H9 (cell line): ENCODE data around the gene PLCL1. TPM values are rescaled to one million over a fixed set of nuclear protein-coding genes. Genes with fewer than 3 reads are reported as not detected.

Experiments
- DNase-seq: peaks from one replicate; pipeline ENCODE4 v3.0.0-alpha.2; 2017
- H2AFZ ChIP-seq: one replicate; pipeline ENCODE4 v1.6.1; 2013; ENCODE audit warnings: mild to moderate bottlenecking, low read length, control low read depth, moderate library complexity
- H2AK5ac ChIP-seq: 2 replicates; pipeline ENCODE4 v1.6.1; 2013; ENCODE audit warnings: low read length, control low read depth, mixed read lengths; ENCODE audit not compliant: insufficient read length
- H2BK120ac ChIP-seq: one replicate; pipeline ENCODE4 v1.6.1; 2013; ENCODE audit warnings: low read depth, mild to moderate bottlenecking, low read length, control low read depth, inconsistent platforms; ENCODE audit not compliant: poor library complexity, severe bottlenecking
- H2BK12ac ChIP-seq: 2 replicates; pipeline ENCODE4 v1.6.1; 2013; ENCODE audit warnings: low read length, control low read depth, mixed read lengths, low read depth; ENCODE audit not compliant: insufficient read length
- H2BK15ac ChIP-seq: 2 replicates; pipeline ENCODE4 v1.6.1; 2013; ENCODE audit warnings: low read depth, low read length, control low read depth
- H2BK20ac ChIP-seq: one replicate; pipeline ENCODE4 v1.6.1; 2013; ENCODE audit warnings: low read depth, mild to moderate bottlenecking, low read length, control low read depth, inconsistent platforms; ENCODE audit not compliant: poor library complexity, severe bottlenecking
- H2BK5ac ChIP-seq: 2 replicates; pipeline ENCODE4 v1.6.1; 2013; ENCODE audit warnings: low read length, control low read depth, mixed read lengths; ENCODE audit not compliant: insufficient read length
- H3K14ac ChIP-seq: 2 replicates; pipeline ENCODE4 v1.6.1; 2013; ENCODE audit warnings: low read length, control low read depth; ENCODE audit not compliant: insufficient read depth
- H3K18ac ChIP-seq: 2 replicates; pipeline ENCODE4 v1.6.1; 2013; ENCODE audit warnings: low read depth, mild to moderate bottlenecking, mixed read lengths, low read length, control low read depth; ENCODE audit not compliant: insufficient read length
- H3K23ac ChIP-seq: 2 replicates; pipeline ENCODE4 v1.6.1; 2013; ENCODE audit warnings: low read length, control low read depth, mixed read lengths, low read depth; ENCODE audit not compliant: insufficient read length
- H3K23me2 ChIP-seq: 2 replicates; pipeline ENCODE4 v1.6.1; 2013; ENCODE audit warnings: low read depth, mild to moderate bottlenecking, mixed read lengths, low read length, control low read depth; ENCODE audit not compliant: insufficient read length, poor library complexity, severe bottlenecking
- H3K27ac ChIP-seq: 2 replicates; pipeline ENCODE4 v1.5.1; 2013; ENCODE audit warnings: low read length, control low read depth, mixed read lengths, low read depth; ENCODE audit not compliant: insufficient read length
- H3K27me3 ChIP-seq: 2 replicates; pipeline ENCODE4 v1.6.1; 2013; ENCODE audit warnings: low read length, control low read depth, inconsistent platforms; ENCODE audit not compliant: insufficient read depth
- H3K4ac ChIP-seq: 2 replicates; pipeline ENCODE4 v1.6.1; 2013; ENCODE audit warnings: low read depth, mild to moderate bottlenecking, control low read depth, inconsistent platforms, low read length, moderate library complexity
- H3K4me1 ChIP-seq: 2 replicates; pipeline ENCODE4 v1.6.1; 2013; ENCODE audit warnings: low read length, control low read depth, inconsistent platforms; ENCODE audit not compliant: insufficient read depth
- H3K4me2 ChIP-seq: 2 replicates; pipeline ENCODE4 v1.6.1; 2013; ENCODE audit warnings: low read length, control low read depth, mixed read lengths; ENCODE audit not compliant: insufficient read length, insufficient read depth
- H3K56ac ChIP-seq: 2 replicates; pipeline ENCODE4 v1.6.1; 2013; ENCODE audit warnings: low read depth, mild to moderate bottlenecking, mixed read lengths, low read length, control low read depth; ENCODE audit not compliant: insufficient read length
- H3K79me1 ChIP-seq: 2 replicates; pipeline ENCODE4 v1.6.1; 2013; ENCODE audit warnings: low read depth, mild to moderate bottlenecking, moderate library complexity, low read length, control low read depth, inconsistent platforms; ENCODE audit not compliant: insufficient read depth, poor library complexity, severe bottlenecking
- H3K79me2 ChIP-seq: 2 replicates; pipeline ENCODE4 v1.6.1; 2013; ENCODE audit warnings: low read length, control low read depth, inconsistent platforms; ENCODE audit not compliant: insufficient read depth
- H3K9ac ChIP-seq: 2 replicates; pipeline ENCODE4 v1.6.1; 2013; ENCODE audit warnings: low read length, control low read depth, mixed read lengths; ENCODE audit not compliant: insufficient read length; ENCODE audit errors: extremely low read depth
- H3K9me3 ChIP-seq: one replicate; pipeline ENCODE4 v1.6.1; 2013; ENCODE audit warnings: low read depth, low read length, inconsistent platforms; ENCODE audit not compliant: control insufficient read depth
- H3T11ph ChIP-seq: one replicate; pipeline ENCODE4 v1.6.1; 2013; ENCODE audit warnings: mild to moderate bottlenecking, low read length, control low read depth, inconsistent platforms
- H4K20me1 ChIP-seq: one replicate; pipeline ENCODE4 v1.6.1; 2013; ENCODE audit not compliant: control insufficient read depth, insufficient read length, insufficient read depth
- H4K5ac ChIP-seq: 2 replicates; pipeline ENCODE4 v1.6.1; 2013; ENCODE audit warnings: low read depth, mild to moderate bottlenecking, mixed read lengths, low read length, control low read depth; ENCODE audit not compliant: insufficient read length
- H4K8ac ChIP-seq: replicated peaks from 2 replicates; pipeline ENCODE4 v1.6.1; 2013; ENCODE audit warnings: low read length, control low read depth, mixed read lengths, low read depth; ENCODE audit not compliant: insufficient read length
- H4K91ac ChIP-seq: 2 replicates; pipeline ENCODE4 v1.6.1; 2013; ENCODE audit warnings: low read depth, mild to moderate bottlenecking, moderate library complexity, mixed read lengths, low read length, control low read depth; ENCODE audit not compliant: insufficient read length
- H3K27ac Mint-ChIP-seq, 3 experiments: 2 replicates in 2 of 3; 3 replicates in 1 of 3; pipeline ENCODE4 v1.8.0; 2020 to 2021; ENCODE audit warnings: mixed read lengths in 3 of 3, mild to moderate bottlenecking in 1 of 3, moderate library complexity in 1 of 3
- H3K27me3 Mint-ChIP-seq: 2 replicates; pipeline ENCODE4 v1.8.0; 2021; ENCODE audit warnings: low read depth, mild to moderate bottlenecking, moderate library complexity, mixed read lengths
- H3K36me3 Mint-ChIP-seq, 3 experiments: 2 replicates in 2 of 3; 3 replicates in 1 of 3; pipeline ENCODE4 v1.8.0; 2020 to 2021; ENCODE audit warnings: low read depth in 3 of 3, mixed read lengths in 3 of 3; ENCODE audit not compliant: insufficient read depth in 1 of 3
- H3K4me1 Mint-ChIP-seq, 2 experiments: 2 replicates each; pipeline ENCODE4 v1.8.0; 2020; ENCODE audit warnings: mixed read lengths in 2 of 2
- H3K4me3 Mint-ChIP-seq, 2 experiments: 2 replicates in 1 of 2; 3 replicates in 1 of 2; pipeline ENCODE4 v1.8.0; 2020 to 2021; ENCODE audit warnings: mild to moderate bottlenecking in 2 of 2, mixed read lengths in 2 of 2, moderate library complexity in 1 of 2
- H3K9me3 Mint-ChIP-seq, 2 experiments: 2 replicates in 1 of 2; 3 replicates in 1 of 2; pipeline ENCODE4 v1.8.0; 2020; ENCODE audit warnings: mild to moderate bottlenecking in 2 of 2, mixed read lengths in 2 of 2, moderate library complexity in 1 of 2
- WGBS: extraction: QIAGEN DNeasy Blood & Tissue Kit; methylation state at CpG from one replicate; pipeline ENCODE4 v1.1.7; 2013; ENCODE audit warnings: missing lambda C conversion rate, low lambda C conversion rate, mixed read lengths; ENCODE audit not compliant: insufficient read length; ENCODE audit errors: extremely low coverage; 5-methylcytosine and 5-hydroxymethylcytosine counted together
- total RNA-seq: library from RNA; stranded (reverse); gene quantifications from 2 replicates; pipeline ENCODE4 v1.2.1, GENCODE V29; 2021
- TF ChIP-seq, protein P1 (sequence below): fragments of 200-600 bp; sonication (generic); conservative IDR thresholded peaks from 3 replicates; pipeline ENCODE4 v1.8.0; 2021; ENCODE audit warnings: antibody characterized with exemption, mild to moderate bottlenecking

Gene PLCL1
- total RNA-seq, 1 experiment from 2014 or later = 0.04 TPM

DNA sequence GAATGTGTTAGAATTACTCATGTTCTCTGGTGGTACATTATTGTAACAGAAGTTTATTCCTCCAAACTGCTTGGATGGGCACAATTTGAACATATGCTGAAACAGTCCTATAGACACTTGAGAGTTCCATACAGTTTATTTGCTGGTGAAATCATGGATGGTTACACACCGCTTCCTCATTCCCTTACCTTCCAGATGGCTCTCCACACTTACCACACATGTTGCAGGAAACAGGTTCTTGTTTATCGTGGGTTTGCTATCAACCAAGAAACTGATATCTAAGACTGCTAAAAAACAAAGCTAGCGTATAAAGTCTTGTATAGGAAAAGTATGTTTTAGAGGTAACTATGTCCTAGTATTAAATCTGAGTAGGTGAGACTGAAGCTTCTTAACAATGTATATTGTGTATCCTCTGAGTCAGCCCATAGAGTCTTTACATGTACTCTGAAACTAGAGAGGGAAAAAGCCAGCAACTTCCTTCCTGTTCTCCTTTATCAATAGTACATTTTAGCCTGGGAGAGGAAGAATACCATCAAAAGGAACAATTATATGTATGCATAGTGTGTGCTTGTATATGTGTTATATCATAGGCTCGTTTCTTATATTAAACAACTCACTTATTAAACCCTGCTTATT is 313.1 kb downstream of the PLCL1 start:
- H3K14ac ChIP-seq = no peak overlapping the region
- no peak overlapping the region for H2BK20ac ChIP-seq
- no peak overlapping the region for H3K4ac ChIP-seq
- H3K4me2 ChIP-seq = no peak overlapping the region
- no peaks in the 10 kb centered on the region for H3K9me3 Mint-ChIP-seq
- no peaks in the 10 kb centered on the region for H3K4me1 ChIP-seq
- H2BK15ac ChIP-seq = no peak overlapping the region
- H3K4me3 Mint-ChIP-seq = no peak overlapping the region
- no peaks in the 10 kb centered on the region for H3K27me3 ChIP-seq
- TF ChIP-seq, protein P1, sequence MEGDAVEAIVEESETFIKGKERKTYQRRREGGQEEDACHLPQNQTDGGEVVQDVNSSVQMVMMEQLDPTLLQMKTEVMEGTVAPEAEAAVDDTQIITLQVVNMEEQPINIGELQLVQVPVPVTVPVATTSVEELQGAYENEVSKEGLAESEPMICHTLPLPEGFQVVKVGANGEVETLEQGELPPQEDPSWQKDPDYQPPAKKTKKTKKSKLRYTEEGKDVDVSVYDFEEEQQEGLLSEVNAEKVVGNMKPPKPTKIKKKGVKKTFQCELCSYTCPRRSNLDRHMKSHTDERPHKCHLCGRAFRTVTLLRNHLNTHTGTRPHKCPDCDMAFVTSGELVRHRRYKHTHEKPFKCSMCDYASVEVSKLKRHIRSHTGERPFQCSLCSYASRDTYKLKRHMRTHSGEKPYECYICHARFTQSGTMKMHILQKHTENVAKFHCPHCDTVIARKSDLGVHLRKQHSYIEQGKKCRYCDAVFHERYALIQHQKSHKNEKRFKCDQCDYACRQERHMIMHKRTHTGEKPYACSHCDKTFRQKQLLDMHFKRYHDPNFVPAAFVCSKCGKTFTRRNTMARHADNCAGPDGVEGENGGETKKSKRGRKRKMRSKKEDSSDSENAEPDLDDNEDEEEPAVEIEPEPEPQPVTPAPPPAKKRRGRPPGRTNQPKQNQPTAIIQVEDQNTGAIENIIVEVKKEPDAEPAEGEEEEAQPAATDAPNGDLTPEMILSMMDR = no peak
- H3K9ac ChIP-seq = no peak overlapping the region
- no peak overlapping the region for H4K8ac ChIP-seq
- H3K23ac ChIP-seq = no peak overlapping the region
- H3T11ph ChIP-seq = no peak overlapping the region
- no peak overlapping the region for H2AFZ ChIP-seq
- no peak for DNase-seq
- no CpG with 5 or more reads among the region's 4 CpGs for WGBS
- no peak overlapping the region for H4K5ac ChIP-seq
- H2BK120ac ChIP-seq = no peak overlapping the region
- no peak overlapping the region for H3K27ac ChIP-seq
- H4K20me1 ChIP-seq = no peaks in the 10 kb centered on the region
- no peaks in the 10 kb centered on the region for H3K36me3 Mint-ChIP-seq
- H3K79me2 ChIP-seq = no peaks in the 10 kb centered on the region
- H3K56ac ChIP-seq = no peak overlapping the region
- H3K23me2 ChIP-seq = no peaks in the 10 kb centered on the region
- H3K27me3 Mint-ChIP-seq = no peaks in the 10 kb centered on the region
- no peaks in the 10 kb centered on the region for H3K9me3 ChIP-seq
- no peak overlapping the region for H2BK12ac ChIP-seq
- no peak overlapping the region for H2AK5ac ChIP-seq
- no peak overlapping the region for H3K18ac ChIP-seq
- H3K79me1 ChIP-seq = no peaks in the 10 kb centered on the region
- H3K27ac Mint-ChIP-seq = no peak overlapping the region; a peak in 1 of 7 replicates
- H4K91ac ChIP-seq = no peak overlapping the region
- no peak overlapping the region for H2BK5ac ChIP-seq
- H3K4me1 Mint-ChIP-seq = peaks cover 5 to 9% of the 10 kb centered on the region in 2 experiments
